Activated CD8-positive, alpha-beta memory T cell treated with anti-CD3 and anti-CD28 coated beads, Interleukin-2, amount 50 U/mL, for 24 hours (primary cell): Measurements from ENCODE around the gene THRB.
"Not testable (repeated sequence)": the region's sequence is repeated elsewhere in the genome, so short reads cannot be mapped to it uniquely, and the experiment has no call there.

Experiments used
- DNase-seq: peaks from one replicate; pipeline ENCODE4 v3.0.0-alpha.2; 2020; ENCODE audit errors: extremely low read depth

THRB gene

DNA sequence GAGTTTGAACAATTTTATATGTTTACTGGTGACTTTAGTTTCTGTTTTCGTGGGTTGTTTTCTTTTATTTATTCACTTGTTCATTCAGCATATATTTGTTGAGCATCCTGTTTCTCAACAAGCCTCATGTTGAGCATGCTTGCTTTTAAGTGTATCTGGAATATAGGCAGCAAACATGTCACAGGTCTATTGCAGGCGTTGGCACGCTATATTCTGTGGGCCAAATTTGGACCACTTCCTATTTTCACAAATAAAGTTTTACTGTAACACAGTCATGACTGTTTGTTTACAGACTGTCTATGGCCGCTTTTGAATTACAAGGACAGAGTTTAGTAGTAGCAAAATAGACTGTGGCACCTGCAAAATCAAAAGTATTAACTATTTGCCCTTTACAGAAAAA lies 89.6 kb downstream of the THRB start:
- no peak for DNase-seq

- no peak for DNase-seq
Measured at GRCh38 chr3:24401811-24402185, 92.9 kb downstream of the THRB start.

DNA sequence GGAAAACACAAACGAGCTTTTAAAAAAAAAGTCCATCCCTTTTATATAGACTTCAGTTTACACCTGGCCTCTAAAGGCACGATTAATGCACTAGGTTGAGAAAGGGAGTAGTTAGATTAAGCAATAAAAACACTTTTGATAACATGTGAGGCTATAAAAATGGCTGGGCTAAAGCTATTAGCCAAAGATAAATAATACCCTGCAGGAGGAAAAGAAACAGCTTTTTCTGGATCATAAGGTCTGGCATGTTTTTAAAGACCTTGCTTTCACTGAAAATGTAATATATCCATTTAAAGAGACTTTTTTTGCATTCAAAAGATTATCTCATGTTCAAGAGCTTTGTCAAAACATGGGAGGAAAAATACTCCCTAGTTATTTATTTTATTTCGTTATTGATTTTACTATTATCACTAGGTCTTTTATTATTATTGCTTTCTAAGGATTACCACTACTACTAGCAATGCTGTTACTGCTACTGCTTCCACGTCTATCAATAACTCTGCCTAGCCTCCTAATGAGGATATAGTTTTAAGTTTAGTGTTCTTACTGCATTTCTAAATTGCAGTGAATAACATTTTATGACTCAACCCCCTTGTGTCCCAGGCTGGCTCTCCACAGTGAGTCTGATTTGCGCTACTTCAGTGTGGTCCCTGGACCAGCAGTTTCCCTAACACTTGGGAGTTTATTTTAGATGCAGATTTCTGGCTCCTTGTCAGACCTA lies 93.4 kb downstream of the THRB start:
- no peak for DNase-seq

DNA sequence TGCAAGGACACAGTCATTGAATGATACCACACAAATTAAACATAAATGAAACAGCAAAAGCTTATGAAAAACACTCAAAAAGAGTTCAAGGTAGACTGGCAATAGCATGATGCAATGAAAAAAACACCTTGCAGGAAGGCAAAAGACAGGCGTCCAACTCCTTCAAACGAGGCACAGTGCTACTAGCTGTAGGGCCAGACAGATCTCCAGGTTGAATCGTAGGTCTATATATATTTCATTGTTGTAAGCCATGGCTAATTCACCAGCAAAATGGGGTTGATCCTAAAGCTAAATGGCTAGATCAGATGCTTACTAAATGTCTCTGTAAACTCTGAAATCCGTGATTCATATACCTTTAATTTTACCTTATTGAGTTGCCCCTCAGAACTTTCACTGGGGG lies 94.2 kb downstream of the THRB start:
- no peak for DNase-seq

GRCh38 chr3:24400015-24400414 lies 94.6 kb downstream of the THRB start:
- DNase-seq, result no peak

GRCh38 chr3:24399614-24400013 lies 95.0 kb downstream of the THRB start:
- no peak for DNase-seq

DNA sequence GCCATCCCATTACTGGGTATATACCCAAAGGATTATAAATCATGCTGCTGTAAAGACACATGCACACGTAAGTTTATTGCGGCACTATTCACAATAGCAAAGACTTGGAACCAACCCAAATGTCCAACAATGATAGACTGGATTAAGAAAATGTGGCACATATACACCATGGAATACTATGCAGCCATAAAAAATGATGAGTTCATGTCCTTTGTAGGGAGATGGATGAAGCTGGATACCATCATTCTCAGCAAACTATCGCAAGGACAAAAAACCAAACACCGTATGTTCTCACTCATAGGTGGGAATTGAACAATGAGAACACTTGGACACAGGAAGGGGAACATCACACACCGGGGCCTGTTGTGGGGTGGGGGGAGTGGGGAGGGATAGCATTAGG lies 95.9 kb downstream of the THRB start:
- not testable (repeated sequence) for DNase-seq

GRCh38 chr3:24396338-24396737 lies 98.3 kb downstream of the THRB start:
- no peak for DNase-seq

DNA sequence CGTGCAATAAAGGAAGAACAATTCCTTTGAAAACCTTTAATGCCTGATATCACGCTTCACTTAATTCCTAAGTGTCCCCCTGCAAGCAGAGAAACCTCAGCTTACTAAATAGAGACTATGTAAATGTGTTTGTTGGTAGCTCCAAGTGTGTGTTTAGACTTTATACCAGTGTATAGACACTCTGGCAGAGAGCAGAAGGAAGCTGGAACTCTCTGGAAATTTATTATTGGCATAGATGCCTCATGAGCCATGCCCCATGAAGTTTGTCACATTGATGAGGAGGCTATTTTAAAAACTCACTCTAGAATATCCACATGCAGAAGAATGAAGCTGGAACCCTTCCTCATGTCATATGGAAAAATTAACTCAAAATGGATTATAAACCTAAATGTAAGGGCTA lies 99.9 kb downstream of the THRB start:
- DNase-seq, result no peak

DNA sequence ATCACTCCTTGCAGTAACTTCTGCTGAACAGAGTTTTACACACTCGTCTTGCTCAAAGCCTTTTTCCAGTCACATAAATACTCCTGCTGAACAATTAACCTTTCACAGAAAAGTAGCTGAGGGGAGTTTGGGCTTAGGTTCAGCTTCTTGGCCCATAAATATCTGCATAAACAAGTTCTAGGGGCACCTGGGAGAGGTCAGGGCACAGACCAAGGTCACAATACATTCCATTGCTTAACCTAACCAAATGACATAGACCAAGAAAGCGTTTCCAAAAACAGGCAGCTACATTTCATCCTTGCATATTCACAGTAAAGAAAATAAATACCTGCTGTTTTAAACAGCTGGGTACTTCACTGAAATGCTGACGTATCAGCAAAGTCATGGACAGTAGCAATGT lies 101.3 kb downstream of the THRB start:
- DNase-seq, result no peak

GRCh38 chr3:24390169-24391130 lies 104.2 kb downstream of the THRB start:
- DNase-seq, result no peak

DNA sequence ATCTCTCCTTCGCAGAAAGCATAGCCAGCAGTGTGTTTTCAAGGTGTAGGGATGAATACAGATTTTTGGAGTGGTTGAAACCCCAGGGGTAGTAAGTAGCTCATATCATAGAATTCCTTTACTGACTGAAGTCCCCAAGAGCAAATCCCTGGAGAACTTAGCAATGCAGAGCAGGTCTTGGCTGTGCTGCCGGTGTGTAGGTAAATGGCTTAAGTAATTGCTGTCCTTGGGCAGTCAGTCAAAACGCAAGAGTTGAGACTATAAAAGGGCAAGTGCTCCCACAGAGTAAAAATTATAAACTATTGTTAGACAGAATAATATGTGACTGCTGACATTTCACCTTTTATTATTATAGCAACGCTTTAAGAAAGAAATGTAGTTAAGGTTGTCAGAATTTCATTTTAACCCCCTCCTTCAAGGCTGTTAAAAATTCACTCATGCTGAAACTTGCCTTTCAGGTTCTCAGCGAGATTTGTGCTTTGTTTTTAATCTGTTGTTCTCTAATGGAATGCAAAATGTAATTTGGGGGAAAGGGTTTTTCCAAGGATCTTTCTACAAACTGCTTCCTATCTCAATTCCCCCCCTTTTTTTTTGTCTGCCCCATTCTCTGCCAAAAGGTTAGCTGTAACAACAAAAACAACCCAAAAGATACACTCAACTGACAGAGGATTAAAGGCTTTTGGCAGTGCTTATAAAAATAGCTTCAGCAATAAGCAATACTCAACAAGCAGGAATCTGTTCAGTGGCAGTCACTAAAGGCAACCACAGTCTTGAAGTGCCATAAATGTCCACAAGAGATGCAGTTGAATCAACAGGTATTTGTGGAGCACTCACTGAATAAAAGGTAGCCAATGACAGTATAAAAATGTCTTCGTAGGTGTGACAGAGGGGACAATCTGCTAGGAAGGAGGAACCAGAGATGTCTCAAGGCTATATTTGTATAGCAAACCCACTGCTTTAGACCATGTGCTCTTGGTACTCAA lies 105.3 kb downstream of the THRB start:
- DNase-seq, result no peak

- DNase-seq, result no peak
Measured at GRCh38 chr3:24388611-24389010, 106.0 kb downstream of the THRB start.

GRCh38 chr3:24388159-24388558 lies 106.5 kb downstream of the THRB start:
- no peak for DNase-seq

DNA sequence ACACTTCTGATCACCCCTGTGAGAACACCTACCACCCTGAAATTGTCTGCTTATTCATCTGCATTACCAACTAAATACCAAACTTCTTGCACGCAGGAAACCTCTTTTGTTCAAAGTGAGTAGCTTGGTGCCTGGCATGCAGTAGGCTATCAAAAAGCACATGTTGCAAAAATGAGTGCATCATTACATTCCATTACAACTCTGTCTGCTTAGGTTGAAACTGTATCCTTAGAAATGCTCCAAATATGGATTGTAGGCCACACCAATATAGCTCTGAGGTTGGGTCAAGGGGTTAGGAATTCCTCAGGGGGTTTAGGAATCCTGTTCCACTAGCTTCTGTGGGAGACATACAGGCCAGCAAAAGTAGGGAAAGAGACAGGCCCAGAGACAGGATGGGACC lies 107.2 kb downstream of the THRB start:
- no peak for DNase-seq

DNA sequence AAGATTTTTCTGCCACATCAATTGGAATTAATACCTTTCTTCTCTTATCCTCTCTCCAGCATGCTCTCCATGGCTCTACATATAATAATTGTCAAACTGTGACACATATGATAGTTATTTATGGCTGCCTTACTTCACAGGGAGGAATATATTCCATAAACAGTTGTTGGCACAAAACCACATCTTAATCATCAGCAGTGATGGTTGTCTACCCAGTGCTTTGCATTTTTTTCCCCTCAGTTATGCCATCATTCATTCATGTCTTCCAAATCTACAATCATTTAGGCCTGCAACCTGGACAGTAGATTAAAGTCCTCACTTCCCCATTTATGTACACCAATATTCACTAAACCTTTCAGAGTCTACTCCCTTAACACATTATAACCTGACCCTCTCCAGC lies 107.7 kb downstream of the THRB start:
- no peak for DNase-seq

DNA sequence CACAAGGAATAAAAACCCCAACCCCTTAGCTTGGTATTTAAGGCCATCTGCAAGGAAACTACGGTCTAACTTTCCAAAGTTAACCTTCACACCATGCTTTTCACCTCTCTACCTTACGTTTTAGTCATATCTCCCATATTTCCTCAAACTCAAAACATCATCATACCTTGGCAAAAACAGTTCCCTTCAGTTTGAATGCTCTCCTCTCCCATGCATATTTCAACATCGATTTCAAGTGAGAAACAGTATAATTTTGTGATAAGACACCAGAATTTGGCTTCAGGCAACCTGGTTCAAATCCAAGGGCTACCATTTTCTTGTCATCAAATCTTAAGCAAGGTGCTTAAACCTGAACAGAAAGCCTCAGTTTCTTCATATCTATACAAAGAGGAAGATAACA lies 108.2 kb downstream of the THRB start:
- no peak for DNase-seq

- no peak for DNase-seq
Measured at GRCh38 chr3:24385012-24385615, 109.5 kb downstream of the THRB start.

DNA sequence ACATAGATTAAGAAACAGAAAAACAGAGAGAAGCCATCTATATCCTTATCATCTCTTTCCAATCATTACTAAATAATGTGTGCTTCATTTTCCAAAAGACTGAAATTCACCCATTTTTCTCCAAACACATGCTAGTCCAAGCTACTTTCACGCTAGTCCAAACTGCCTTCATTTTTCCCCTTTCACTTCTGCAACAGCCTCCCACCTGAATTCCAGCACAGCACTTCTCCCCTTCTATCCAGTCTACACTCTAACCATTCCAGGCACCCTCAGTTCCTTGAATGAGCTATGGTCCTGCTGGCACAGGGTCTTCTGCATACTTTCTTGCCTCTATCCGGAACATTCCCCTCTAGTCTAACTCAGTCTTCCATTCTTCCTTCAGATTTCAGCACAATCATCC lies 112.0 kb downstream of the THRB start:
- DNase-seq, result no peak

- no peak for DNase-seq
Measured at GRCh38 chr3:24379936-24380335, 114.7 kb downstream of the THRB start.

DNA sequence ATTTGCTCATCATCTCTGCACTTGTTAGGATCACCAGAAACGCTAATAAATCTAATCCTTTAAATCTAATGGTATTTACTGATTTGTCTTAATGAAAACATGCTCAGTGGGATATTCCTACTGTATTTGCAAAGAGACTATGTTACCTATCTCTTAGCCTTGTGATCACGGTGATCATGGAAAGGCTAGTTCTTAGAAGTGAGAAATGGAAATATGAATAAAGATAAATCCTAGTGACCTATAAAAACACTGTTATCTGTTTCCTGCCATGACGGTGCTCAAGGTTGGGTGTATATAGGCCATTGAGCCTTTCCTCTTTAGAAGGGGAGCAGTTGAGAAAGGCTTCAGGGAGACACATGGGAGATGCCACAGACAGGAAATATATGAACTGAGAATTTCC lies 116.3 kb downstream of the THRB start:
- DNase-seq, result no peak
